GM21390 (cell line): ENCODE results near the gene RHBDD3.

Experiments used
- ATAC-seq: cut with Tn5 transposase; IDR thresholded peaks from one replicate; pipeline ENCODE4 v1.9.1; 2021; ENCODE audit not compliant: unreplicated experiment

RHBDD3 gene

DNA sequence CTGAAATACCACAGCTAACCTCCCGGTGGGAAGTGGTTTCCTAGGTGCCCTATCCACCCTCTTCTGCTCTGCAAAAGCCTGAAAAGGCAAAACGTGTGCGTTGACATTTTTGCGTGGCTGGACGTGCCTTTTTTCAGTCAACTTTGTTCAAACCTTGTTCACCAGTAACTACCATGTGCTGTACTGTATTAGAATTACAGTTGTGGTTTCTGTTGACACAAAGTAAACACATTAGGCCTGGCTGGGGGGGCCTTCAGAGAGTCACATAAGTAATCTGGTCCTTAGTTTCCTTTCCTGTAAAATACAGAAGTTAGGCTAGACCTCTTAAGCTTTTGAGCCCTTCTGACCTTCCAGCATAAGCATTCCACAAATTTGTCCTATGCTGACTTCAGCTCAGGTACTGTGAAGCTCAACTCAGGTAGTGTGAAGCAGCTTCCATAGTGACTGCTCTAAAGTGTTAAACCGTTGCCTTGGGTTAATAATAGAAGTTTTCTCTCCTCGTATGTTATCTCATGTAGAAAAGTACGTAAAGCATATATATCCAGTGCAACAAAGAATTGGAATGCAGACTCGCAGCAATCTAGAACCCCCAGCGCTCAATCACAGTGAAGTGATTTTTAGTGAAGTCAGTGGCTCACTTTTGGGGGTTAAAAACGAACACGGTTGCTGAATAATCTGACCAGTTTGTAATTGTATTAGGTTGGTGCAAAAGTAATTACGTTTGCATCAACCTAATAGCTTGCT lies 2.1 kb upstream of the RHBDD3 start:
- ATAC-seq = no peak

DNA sequence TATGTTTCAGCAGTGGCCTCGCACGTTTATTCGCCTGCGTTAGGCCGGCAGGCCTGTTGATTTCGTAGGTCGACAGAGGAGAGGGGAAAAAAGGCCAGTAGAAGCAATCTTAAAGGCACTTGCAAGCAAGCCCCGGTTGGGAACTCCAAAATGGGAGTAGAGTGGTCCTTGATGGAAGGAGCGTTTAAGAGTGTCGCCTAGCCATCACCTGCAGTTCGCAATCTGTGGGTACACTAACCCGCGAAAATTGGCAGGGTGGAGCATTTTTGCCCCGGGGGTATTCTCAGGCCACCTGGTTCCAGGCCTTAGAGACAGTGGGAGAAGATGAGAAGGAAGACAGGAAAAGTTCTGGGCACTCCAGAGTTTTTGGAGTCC lies 1.4 kb upstream of the RHBDD3 start:
- no peak for ATAC-seq

DNA sequence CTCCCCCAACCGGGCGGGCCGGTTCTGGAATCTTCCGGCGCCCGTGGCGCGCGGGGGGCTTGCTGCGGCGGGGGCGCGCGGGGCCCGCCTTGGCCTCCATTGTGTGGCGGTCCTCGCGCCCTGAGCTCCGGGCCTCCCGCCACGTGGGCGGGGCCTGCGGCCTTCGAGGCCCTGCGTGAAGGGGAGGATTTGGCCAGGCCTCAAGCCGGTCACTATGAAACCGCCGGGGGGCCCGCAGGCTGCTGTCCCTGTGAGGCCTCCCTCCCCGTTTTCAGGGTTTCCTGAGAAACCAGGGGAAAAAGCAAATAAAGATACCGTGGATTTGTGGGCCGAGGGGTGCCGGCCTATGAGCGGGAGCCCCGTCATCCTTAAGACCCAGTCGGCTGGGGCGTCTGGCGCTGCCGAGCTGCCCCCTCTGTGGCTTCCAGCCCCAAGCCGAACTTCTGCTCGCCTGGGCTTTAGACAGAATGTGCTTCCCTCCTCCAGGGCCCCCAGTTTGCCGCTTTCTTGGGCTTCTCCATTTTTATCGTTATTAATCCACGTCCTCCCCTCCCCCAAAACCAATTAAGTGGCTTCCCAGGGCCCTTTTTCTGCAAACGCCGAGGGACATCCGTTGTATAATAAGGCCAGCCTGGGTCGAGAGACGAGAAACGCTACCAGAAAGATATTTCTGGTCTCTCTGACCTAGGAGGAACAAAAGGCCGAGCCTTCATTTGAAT lies 889 bp upstream of the RHBDD3 start:
- peak; percentile 31 for ATAC-seq

DNA sequence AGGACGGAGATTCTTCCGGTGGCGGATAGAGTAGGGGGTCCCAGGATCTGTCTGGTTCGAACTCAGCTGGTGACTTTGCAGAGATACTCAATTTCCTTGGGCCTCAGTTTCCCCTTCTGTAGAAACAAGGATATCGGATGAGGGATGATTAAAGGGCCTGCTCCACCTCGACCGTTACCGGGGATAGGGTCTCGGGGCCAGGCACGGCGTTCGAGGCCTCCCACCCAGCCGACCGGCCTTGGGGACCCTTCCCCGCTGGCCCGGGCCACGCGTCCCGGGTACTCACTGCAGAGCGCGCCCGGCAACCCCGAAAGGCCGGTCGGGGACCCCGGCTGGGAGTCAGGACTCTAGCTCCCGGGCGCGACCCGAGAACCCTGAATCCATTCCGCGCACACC lies 321 bp downstream of the RHBDD3 start:
- ATAC-seq = peak; percentile 24

DNA sequence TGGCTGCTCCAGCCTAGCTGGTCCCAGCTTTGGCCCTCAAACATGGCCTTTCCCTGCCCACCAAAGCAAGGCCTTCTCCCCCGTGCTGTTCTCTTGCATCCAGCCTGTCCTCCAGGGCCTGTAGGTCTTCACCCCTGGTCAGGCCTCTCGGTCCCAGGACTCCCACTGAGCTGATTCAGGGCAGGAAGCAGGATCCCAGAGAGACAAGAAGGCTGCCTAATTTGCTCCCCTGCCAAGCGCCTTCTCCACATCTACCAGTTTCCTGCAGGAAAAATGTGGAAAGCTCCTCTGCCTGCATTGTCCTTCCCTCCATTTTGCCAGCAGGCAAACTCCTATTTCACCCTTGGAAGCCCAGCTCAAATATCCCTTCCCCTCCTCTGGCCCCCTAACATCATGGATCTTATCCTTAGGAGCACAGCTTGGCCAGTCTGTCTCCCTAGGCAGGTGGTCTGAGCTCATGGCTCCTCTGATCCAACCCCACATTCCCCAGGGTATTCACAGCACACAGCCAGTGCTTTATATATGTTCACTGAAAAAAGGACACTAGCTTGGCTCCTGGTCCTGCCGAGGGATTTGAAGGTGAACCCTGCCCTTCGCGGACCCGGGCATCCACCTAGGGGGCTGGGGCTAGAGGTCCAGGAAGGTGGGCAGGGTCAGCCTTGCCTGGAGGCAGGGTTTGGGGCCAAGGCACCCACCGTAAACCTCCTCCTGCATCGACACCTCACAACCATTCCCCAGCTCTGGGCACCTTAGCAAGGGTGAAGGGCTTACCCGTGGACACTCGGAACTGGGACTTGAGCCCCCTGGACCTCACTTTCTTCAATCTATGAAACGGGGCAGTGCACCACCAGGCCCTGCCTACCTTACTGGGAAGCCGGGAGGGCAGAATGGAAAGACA lies 968 bp downstream of the RHBDD3 start:
- no peak for ATAC-seq

DNA sequence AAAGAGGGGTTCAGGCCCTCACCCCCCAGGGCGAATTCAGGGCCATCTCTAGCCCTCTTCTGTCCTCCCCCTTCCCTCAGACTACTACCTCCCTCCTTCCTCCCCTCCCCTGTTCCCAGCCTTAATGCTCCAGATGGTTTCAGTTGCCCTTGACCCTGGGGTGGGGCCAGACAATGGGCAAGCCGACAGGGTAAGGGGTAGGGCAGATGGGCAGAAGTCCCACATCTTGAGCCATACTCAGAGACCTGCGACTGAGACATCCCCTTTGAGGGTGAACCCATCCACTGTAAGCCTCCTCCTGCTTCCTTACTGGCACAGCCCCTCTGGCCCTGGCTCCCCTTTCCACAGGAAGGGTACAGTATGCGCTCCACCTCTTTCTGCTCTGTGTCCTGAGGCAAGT lies 1.9 kb downstream of the RHBDD3 start:
- no peak for ATAC-seq

DNA sequence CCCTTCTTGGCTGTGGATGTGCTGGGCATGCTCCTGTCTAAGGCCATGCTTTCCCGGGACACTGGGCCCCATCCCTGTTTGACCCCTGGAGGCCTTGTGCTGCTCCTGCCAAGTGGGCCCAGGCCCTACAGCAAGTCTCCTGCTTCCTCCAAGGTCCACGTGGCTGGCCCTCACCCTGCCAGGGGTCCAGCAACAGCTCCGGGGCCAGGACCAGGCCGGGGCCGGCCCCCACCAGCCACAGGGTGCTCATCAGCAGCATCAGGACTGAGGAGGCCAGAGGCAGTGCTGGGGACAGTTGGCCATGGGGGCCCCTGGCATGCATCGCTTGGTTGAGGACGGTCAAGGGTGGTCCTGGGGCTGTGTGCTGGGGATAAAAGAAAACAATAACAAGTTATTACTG lies 2.5 kb downstream of the RHBDD3 start:
- no peak for ATAC-seq

DNA sequence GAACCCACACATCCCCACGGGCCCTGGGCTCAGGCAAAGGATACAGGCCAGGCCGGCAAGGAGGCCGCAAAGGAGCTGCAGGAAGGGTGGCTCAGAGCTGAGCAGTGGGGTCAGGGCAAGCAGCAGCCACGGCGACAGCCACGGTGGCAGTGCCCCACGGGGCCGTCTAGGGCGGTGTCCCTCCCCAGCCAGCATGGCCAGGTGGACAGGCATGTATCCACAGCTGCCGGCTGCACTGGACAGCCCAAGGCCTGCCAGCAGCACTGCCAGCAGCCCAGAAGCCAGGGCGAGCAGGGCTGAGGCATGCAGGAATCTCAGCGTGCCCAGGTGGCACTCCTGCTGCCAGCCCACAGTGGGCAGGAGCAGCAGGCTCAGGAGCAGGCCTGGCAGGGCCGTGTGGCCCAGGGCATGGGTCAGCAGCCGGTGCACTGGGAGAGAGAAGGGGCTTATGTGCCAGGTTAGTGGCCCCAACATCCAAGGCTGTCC lies 3.9 kb downstream of the RHBDD3 start:
- ATAC-seq = no peak

DNA sequence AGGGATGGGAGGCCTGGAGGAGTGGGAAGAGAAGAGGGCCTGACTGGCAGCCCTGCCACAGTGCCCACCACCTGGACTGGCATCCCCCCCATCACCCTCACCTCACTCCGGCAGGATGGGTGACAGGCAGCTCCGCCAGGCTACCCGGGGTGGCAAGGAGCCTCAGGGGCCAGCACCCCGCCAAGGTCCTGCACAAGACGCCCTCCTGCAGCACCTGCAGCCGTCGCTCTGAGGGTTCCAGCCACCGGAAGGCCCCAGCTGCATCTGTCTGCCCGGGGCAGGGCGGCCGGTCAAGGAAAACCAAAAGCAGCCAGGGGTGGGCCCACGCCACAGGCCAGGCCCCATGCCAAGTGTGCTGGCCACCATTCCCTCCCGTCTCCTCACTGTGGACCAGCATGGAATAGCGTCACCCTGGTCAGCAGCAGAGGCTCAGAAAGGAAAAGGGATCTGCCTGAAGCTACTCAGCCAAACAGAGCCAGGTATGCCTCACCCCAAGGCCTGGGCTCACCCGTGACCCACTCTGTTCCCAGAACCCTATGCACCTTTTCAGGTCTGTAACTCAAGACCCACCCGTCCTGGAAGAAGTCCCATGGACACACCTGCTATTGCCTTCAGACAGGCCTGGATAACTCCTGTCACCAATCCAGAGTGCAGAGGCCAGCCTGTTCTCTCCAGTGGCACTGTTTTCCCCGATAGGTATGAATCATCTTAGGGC lies 7.0 kb downstream of the RHBDD3 start:
- no peak for ATAC-seq

DNA sequence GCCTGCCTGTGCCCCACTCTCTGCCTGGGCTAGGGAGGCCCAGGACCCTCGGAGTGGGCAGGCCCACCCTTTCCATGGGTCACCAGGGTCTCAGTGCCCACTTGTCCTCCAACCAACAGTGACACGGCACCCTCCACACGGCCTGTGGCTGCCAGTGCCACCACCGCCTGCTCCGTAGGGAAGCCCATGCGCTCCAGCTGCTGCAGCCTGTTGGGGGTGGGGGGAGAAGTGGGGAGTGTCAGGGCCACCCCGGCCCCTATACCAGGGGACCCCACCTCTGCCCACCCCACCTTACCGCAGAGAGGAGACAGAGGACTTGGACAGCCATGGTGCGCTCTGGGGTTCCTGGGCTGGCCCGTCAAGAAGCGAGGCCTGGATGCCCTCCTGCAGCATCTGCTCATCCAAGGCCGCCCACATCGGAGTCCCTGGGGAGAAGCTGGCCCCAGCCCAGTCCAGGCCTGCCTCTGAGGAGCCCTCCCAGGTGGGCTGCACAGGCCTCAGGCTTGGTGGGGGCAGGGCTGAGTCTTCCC lies 7.7 kb downstream of the RHBDD3 start:
- no peak for ATAC-seq

DNA sequence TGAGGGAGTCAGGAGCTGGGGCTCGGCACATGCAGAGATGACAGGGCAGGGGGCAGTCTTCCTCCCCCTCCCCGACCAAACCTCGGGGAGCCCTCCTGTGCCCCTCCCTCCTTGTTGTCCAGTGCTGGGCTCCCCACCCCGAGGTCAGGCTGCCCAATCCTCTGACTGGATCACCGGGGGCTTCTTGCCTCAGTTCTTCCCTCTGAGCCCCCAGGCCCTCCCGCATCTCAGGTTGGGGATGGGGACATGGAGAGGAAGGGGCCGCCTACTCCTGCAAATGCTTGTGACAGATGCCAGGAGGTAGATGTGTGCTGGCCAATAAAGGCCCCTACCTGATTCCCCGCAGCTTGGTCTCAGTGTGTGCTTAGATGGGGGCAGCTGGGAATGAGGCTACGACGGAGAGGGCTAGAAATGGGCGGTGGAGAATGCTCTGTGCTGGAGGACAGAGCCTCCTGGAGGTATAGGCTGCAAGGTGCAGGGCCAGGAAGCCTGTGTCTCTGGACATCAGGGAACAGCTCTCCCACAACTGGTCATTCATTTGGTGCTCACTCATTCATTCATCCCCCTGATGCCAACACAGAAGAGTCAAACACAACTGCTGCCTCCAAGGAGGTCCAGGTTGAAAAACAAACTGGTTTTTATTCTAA lies 8.4 kb downstream of the RHBDD3 start:
- ATAC-seq = no peak

DNA sequence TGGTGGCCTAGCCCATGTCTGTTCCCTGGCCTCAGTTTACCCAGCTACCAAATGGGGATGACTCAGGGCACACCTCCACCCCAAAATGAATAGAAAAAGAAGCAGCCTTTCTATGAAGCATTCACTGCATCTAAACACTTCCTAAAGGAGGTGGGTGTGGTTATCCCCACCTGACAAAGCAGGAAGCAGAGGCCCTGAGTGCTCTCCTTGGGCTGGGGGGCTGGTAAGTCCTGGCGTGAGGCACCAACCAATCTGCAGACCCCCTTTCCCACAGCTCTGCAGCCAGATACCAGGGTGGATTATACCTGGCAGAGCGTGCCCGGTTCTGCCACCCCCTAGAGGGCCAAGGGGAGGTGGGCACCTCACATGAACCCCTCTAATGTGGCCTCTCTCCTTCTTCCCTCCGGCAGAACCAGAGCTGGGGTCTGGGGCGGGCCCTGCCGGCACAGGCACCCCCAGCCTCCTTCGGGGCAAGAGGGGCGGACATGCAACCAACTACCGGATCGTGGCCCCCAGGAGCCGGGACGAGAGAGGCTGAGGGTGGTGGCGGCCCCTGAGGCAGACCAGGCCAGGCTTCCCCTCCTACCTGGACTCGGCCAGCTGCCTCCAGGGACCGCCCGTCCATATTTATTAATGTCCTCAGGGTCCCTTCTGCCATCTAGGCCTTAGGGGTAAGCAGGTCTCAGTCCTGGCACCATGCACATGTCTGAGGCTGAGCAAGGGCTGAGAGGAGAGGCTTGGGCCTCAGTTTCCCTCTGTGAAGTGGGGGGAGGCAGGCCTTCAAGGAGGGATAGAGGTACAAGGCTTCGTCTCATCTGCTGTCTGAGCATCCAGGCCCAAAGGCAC lies 9.2 kb downstream of the RHBDD3 start:
- no peak for ATAC-seq

DNA sequence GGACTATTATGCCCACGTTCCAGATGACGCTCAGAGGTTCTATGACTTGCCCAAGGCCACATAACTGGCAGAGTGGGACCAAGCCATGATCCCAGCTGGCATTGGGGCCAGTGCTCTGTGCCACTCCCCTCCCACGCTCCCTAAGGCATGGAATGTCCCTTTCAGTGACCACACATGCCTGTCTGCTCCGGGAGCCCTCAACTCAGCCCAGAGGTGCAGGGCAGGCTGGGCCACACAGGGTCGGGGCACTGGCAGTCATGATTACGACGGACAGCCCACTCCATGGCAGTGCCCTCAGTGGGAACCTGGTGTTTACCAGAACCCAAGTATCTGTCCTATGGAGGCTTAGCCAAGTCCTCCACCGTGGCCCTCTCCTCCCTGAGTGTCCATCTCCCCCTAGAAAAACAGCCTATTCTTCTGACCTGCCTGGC lies 10.0 kb downstream of the RHBDD3 start:
- no peak for ATAC-seq

DNA sequence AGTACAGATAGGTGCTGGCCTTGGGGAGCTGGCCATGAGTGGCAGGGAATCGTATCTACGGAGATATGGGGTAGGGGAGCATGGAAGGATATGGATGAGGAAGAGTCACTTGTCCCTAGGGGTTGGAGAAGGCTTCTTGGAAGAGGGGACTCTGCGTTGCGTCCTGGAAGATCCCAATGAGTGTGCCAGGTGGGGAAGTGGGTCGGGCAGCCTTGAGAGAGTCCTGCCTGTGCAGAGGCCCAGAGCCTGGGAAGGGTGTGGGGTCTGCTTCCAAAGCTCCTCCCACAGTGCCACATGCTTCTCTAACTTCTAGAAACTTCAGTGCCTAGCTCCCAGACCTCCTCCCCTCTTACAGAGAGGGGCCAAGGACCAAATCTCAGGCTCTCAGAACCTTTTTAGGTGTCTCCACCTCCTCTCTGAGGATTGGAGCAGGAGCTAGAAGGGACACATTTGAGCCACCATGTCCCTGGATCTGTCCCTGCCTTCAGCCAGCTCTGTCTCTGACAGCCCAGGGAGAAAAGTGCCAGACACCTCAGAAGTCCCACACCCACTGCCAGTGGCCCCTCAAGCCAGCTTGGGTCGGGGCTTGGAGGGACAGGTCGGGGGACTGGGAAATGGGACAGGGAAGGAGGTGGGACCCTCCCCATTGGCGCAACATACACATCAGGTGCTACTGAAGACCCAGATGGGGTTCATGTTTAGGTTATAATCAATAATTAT lies 11.0 kb downstream of the RHBDD3 start:
- no peak for ATAC-seq

DNA sequence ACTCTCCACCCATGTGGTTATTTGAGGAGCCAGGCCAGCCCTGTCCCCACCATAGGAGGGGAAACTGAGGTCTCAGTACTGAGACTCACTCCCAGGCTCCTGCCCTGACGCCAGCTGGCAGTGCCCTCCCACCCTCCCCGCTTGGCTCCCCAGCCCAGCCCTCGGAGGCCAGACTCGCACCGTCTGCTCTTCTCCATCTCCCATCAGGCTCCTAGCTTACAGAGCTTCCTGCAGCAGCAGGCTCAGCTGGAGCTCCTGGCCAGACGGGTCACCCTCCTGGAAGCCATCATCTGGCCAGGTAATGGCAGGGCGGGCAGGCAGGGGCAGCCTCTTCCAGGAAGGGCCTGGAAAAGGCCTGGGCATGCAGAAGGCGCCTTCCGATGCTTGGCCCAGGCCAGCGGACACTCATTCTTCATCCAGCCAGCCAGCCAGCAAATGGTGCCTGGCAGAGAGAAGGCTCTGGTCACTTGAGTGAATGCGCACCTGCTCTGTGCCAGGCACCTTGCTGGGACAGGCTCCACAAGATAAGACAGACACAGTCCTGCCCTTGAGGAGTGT lies 12.6 kb downstream of the RHBDD3 start:
- no peak for ATAC-seq

DNA sequence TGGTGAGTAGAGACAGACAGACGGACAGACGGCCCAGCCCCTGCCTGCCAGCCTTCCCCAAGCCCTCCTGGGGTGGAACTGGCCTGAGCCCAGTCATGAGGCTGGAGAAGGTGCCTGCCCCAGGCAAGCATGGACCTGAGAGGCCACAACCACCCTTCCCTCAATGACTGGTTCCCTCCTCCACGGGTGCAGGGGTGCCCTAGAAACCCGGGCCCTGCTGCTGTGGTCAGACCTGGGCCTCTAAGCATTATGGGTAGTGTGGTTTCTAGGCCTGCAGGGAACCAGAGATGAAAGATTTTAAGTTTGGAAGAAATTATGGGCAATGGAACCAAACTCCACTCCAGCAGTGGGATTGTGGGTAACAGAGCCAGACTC lies 13.5 kb downstream of the RHBDD3 start:
- no peak for ATAC-seq

DNA sequence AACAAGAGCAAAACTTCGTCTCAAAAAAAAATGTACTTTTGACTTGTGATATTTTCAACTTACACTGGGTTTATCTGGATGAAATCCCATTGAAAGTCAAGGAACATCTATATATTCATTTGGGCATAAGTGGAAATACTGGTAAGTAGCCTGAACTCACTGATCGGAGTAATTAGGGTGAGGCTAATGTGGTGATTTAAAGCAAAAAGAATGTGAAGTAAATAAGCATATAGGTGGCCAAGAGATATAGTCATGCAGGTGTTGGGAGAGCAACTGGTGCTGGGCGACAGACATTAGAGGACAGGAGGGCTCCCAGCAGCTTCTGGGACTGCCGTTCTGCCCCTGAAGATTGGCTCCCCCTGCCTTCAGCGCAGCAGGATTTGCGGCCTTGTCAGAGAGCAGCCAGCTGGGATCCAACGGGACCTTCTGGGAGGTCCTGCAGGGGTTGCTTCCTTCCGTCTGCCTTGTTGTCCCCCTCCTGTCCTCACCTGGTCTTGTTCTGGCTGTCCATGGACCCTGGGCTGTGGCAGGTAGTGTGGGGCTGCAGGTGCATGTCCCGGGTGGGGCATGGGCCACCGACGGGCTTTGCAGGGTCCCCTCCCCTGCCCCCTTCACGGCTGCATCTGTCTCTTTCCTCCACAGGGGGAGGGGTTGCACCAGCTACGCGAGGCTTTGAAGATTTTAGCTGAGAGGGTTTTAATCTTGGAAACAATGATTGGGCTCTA lies 14.1 kb downstream of the RHBDD3 start:
- ATAC-seq = no peak
